GM21825 (cell line): ENCODE results near the gene BTN2A1.

Experiments used
- ATAC-seq: cut with Tn5 transposase; IDR thresholded peaks from one replicate; pipeline ENCODE4 v1.9.1; 2021; ENCODE audit warnings: mild to moderate bottlenecking, moderate library complexity; ENCODE audit not compliant: unreplicated experiment

BTN2A1 gene

DNA sequence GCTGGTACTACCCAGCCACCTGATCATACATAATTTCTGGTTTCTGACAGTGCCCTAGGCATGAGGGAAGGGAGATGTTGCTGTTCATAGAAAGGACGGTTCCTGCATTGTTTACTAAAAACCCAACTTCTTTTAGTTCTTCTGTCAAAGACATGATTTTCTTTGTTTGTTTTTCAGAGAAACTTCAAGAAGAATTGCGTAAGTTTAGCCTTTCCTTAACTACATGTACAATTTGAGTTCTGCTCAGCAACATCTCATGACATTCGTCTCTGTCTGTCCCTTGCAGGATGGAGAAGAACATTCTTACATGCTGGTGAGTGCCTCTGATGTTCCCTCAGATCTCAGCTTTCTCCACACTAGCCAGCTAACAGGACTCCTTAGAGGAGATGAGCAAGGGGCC is 8.0 kb downstream of the BTN2A1 start:
- ATAC-seq = no peak

DNA sequence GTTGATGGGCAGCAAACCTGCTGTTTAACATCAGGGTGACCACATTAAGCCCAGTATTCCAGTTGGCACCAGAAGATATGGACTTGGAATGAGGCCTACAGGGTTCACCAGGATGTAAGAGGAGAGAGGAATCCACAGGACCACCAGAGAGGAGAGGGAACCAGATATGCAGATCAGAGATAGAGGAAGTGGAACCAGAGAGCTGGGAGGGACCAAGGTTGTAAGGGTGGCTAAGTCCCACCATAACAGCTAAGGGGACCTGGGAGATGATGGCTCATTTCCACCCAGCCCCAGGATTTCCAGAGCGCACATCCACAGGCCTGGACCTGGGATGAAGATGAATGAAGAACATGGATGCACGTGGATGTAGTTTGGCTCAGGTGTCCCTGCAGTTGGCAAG is 11.1 kb downstream of the BTN2A1 start:
- ATAC-seq = no peak

DNA sequence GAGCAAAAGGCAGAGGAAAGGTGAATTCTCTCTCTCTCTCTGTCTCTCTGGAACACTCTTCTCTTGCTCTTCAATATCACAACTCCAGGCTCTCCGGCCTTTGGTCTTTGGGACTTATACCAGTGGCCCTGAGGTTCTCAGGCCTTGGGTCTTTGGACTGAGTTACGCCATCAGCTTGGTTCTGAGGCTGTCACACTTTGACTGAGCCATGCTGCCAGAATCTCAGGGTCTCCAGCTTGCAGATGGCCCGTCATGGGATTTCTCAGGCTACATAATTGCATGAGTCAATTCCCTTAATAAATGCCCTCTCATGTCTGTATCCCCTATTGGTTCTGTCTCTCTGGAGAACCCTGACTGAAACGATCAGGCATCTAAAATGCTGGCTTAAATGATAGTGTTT is 12.9 kb downstream of the BTN2A1 start:
- no peak for ATAC-seq

DNA sequence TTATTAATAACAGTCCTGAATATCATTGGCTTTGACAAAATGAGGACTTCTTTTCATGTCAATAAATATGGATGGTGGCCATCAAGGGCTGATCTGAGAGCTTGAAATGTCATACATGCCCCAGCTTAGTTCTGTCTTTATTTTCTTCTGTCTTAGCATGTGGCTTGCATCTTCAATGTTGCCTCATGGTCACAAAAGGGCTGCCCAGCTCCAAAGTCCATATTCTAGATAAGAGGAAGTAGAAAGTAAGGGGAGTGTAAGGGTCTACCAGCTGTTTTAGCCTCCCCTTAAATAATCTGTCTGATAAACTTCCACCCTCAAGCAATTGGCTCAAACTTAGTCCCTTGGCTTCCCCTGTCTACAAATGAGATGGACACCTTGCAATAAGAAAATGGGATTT is 14.2 kb downstream of the BTN2A1 start:
- no peak for ATAC-seq

DNA sequence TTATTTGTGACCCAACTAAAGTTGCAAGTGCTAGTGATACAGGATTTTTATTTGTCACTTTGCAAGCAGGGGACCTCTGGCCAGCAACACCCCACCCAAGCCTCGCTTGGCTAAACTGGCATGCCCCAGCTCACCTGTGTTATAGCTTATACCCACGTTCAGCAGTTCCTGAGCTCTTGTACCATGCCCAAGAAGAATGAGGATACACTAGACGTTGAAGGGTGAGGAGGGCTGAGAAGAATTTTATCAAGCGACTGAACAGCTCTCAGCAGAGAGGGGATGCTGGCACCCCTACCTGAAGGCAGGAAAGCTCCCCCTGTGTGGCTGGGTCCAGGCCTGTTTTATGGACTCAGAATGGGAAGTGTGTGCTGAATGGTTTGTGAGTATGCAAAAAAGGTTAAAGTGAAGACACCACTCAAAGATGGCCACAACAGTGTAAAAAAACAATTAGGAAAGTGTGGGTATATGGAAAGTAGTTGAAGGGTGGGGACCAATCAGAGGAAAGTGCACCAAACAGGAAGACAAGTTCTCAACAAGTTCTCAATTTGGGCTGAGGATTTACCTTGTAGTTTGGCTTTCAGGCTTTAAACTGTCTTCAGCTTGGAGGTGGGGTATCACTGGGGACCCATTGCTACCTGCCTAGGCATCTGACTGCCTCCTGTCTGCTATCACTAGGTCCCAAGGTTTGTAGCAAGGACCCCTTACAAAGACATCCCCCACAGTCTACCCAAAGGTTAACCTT is 15.0 kb downstream of the BTN2A1 start:
- no peak for ATAC-seq

DNA sequence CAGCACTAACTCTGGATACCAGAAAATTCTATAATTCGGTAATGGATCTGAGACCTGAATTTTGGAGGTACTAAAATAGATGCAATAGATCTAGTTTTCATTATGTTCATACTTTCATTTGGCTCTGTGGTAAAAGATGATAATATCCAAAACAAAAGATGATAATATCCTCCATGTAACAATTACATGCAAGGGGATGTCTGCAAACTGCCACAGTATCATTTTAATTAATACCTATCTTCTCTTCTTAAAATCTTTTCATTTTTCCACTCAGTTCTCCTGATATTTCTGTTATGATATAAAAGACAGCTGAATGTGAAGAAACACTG is 15.6 kb downstream of the BTN2A1 start:
- no peak for ATAC-seq

DNA sequence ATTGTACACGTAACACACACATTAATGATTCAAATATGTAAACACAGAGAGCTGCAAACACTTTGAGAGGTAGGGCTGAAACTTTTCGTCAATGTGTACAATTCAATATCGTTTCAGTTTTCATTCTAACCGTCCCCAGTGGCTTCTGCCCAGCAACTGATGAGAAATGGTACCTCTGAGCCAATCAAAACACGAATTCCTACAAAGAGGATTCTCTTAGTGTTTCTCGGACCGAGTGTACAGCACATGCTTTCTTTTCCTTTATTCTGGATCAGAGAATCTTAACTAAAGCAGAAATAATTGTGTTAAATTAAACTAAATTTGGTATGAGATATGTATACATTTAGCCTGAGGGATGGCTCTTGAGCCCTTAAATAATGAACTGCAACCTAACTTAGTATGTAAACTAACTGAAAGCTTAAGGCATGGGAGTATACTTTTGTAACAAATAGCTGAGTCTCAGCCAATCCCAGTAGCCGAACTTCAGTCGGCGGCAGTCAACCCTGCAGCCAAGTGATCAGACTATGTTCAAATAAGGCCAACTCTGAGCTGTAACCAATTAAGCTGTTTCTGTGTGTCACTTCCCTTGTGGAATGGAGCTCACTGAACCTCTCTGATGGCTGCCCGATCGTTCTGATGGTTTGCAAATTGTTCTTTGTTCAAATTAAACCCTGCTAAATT is 16.1 kb downstream of the BTN2A1 start:
- ATAC-seq = peak; percentile 88

DNA sequence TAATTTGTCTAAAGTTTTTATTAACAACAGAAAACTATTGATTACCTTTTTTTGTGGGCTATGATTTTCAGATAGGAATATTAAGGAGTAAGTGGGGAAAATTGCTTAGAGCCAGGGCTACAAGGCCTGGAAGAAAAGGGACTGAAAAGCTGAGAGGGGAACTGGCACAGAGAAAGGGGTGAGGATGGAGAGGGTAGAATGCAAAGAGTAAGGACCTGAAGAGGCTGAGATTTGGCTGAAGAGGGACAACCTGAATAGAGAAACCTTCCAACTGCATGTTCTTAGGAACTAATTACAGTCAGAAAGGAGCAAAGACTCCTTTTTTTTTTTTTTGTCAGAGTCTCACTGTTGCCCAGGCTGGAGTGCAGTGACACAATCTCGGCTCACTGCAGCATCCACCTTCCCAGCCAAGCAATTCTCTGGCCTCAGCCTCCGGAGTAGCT is 16.7 kb downstream of the BTN2A1 start:
- ATAC-seq = no peak

DNA sequence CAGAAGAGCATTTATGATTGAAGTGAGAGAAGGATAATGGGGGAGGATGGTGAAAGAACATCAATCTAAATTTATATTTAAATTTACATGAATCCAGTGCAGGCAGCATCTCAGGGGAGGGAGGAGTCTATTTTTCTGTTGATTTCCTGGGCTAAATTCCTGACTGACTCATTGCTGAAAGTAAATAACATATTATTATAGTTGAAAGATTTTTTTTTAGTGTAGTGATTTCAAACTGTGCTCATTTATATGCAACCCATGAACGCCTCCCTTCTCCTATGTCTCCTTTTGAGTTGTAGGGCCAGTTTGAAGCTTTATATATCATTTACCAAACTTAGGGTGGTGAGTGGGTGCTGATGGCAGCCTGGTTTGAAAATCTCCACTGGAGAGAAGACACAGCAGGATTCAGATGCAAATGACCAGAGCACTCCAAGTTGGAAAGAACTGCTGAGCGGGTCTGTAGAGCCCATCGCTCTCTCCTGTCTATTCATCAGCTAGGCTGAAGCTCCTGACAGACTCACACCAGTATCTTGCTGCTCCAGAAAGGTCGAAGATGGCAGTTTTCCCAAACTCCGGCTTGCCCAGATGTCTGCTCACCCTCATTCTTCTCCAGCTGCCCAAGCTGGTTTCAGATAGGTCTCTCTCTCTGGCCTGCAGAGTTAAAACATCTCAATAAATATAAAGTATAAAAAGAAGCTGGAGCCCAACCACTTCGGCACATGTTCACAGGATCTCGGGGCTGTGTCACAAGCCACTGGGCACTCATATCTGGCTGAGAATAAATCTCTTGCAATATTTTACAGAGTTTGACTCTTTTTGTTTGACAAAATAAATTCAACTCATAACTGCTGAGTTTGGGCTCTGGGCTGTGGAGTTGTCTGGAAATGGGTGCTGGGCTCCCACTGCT is 18.3 kb downstream of the BTN2A1 start:
- no peak for ATAC-seq

DNA sequence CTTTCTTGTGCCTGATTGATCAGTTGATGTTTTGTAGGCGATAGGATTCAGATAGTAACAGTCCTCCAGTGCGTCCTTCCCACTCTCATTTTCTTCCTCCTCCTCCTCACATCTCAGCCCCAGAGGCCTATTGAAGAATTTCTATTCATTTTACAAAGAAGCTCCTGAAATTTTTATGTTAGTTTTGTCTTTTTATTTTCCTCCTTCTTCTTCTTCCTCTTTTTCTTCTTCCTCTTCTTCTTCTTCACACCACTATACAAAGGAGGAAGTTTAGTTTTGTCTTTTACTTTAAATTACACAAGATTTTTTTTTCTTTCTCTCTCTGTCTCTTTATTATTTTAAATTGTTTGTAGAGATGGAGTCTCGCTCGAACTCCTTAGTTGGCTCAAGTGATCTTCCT is 19.1 kb downstream of the BTN2A1 start:
- no peak for ATAC-seq

DNA sequence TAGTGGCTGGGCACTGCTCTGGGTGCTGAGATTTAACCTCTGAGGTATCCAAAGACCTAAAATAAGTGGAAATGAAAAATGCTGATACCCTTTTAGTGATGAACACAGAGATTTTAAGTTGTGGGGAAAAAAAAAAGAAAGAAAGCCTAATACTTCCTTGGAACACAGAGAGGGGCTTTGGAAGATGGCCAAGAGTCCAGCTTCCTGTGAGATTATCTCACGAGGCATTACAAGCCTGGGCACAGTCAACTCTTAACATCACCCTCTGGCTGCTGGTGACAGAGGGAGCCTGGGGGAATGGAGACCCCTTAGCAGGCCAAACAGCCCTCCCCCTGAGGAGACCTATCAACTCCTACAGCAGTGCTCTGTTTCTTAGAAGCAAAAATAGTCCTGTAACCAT is 19.7 kb downstream of the BTN2A1 start:
- no peak for ATAC-seq

DNA sequence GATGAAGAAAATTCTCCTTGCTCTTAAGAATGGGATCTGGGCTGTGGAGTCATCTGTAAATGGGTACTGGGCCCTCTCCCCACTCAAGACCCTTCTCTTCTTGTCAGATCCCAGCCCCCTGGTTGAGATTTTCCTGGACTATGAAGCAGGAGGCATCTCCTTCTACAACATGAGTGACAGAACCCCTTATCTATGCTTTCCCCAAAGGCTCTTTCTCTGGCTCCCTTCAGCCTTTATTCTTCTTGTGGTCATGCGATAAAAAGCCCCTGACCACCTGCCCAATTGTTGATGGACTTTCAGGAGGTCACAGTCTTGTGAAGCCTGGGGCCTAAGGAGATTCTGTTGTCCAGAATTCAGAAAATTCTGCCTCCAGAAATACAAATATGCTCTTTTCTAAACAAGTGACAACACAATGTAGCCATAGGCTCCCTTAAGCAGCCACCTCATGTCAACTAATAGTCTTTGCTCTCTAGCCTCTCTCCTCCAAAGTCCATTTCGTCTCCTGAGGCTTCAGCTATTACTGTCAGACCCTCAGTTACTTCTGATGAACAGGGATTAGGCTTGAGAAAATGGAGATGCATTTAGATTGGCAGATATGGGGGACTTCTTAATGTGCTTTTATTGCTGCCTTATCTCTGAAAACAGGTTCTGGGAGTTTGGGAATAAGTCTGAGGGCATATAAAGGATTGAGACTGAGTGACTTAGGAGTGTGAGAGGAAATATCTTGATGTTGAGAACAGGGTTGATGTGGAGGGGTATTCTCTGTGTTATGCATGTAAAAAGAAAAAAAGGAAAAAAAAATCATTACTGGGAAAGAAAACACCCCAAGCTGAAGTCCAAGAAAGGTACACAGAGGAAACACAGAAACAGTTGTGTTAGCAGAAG is 20.6 kb downstream of the BTN2A1 start:
- no peak for ATAC-seq

DNA sequence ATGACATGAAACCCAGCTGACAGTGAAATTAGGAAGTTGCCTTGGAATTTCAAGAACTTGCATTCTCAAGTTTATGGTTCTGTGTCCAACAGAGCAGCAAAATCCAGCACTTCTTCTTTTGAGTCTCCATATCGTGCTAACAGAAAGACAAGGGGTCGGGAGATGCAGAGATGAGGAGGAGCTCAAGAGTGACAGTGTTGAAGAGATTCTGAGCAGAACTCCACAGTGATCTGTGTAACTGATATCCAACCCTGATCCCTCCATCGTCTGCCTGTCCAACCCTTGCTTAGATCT is 21.2 kb downstream of the BTN2A1 start:
- no peak for ATAC-seq

DNA sequence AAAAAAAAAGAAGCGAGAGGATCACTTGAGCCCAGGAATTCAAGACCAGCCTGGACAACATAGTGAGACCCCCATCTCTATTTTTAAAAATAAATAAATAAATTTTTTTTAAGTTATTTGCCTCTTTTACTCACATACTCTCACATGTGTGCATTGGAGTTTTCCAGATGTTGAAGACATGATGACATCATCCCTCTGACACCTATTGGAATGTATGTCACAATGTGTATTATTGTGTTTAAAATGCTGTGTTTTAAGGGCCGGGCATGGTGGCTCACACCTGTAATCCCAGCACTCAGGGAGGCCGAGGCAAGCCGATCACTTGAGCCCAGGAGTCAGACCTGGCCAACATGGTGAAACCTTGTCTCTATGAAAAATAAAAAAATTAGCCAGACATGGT is 24.6 kb downstream of the BTN2A1 start:
- no peak for ATAC-seq

DNA sequence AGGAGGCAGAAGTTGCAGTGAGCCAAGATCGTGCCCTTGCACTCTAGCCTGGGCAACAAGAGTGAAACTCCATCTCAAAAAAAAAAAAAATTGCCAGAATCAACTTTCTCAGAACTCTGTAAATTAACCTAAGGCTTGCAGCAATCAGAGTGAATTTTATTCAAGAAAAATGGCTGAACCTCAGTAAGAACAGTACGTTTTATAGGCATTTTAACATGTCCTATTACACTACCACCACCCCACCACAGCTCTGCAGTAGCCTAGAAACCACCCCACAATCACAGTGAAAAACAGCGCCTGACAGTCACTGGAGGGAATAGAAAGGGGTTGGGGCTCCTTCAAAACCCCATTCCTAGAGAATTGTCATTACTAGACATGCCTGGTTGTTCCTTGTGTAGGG is 26.0 kb downstream of the BTN2A1 start:
- no peak for ATAC-seq

DNA sequence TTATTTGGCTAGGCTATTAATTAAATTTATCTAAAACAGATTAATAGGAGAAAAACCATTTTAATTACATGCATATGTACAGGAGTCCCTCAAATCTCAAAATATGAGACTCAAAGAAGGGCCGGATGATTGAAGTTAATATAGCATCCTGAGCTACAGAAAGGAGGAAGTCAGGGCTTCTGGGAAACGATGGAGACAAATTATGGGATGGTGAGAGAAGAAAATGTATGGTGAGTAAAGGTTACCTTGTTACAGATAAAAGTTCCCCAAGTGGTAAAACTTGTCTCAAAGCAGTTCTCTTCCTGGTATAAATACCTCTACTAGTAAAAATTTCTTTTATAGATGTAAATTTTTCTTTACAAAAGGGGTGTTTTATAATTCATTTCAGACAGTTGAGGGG is 26.4 kb downstream of the BTN2A1 start:
- no peak for ATAC-seq

DNA sequence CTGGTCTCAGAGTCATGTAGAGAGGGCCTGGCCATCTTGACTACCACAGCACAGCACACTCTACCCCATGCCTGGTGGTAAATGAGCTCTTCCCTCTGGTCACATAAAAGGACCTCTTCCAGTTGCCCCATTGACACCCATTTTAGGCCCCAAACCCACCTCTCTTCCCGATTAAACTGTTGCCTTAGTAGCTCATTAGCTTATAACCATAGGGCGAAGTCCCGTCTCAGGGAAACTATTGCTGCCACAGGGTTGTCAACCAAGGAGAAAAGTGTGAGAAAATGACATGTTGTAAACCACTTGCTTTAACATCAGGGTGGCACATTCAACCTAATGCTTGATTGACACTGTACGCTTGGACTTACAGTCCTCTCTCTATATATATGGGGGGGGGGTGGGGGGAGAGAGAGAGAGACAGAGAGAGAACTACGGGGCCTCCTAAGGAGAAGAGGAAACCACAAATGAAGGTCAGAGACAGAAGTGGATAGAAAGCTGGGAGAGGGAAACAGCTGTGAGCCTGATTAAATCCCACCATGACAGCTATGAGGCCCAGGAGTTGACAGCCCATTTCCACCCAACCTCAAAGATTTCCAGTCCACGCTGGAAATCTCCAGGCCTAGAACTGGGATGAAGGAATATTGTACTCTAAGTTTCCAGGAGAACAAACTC is 27.5 kb downstream of the BTN2A1 start:
- ATAC-seq = no peak

DNA sequence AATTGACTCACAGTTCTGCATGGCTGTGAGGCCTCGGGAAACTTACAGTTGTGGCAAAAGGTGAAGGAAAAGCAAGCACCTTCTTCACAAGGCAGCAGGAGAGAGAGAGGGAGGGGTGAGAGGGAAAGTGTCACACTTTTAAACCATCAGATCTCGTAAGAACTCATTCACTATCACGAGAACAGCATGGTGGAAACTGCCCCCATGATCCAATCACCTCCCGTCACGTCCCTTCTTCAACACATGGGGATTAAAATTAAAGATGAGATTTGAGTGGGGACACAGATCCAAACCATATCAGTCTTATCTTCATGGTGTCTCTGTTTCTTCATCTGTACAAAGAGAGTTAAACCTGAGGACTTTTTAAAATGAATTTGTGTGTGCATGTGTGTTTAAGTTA is 28.6 kb downstream of the BTN2A1 start:
- no peak for ATAC-seq

DNA sequence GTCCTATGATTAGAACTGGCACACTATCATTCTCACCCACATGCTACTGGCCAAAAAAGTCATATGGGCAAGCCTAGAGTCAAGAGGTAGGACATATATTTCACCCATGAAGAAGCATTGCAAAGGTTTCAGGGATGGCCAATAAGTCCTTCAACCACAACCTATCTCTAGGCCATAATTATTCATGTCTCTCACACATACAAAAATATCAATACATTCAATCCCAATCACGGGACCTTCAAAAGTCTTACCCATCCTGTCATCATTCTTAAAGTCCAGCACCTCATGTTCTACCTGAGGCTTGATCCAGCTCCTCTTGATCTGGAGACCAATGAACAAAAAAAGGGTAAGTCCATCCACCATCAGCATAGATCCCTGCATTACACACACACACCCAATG is 29.7 kb downstream of the BTN2A1 start:
- no peak for ATAC-seq
